Heart left ventricle (tissue), 16 donors: ENCODE results near the gene SH3RF3. TPM values are rescaled to one million over a fixed set of nuclear protein-coding genes. Genes with fewer than 3 reads are reported as not detected.

ENCODE experiments used
- ATAC-seq, 4 donors: fragments of 200-7000 bp; cut with Tn5 transposase; one replicate each; pipeline ENCODE4 v1.9.1; 2020 to 2022; ENCODE audit warnings: moderate library complexity in 4 of 4, mild to moderate bottlenecking in 3 of 4, moderate number of reproducible peaks in 1 of 4
- DNase-seq, 5 donors: peaks; one replicate each; pipeline ENCODE4 v3.0.0-alpha.2; 2020
- H3K27ac ChIP-seq, 12 donors: fragments of 200-600 bp; sonication (generic) in 4 of 12; one replicate each; pipeline versions ENCODE4 v1.5.0 to v1.8.0; 2016 to 2022; ENCODE audit warnings: mild to moderate bottlenecking in 2 of 12
- H3K27me3 ChIP-seq, 9 donors: fragments of 200-600 bp; sonication (generic) in 2 of 9; one replicate each; pipeline versions ENCODE4 v1.5.1 to v1.8.0; 2016 to 2022; ENCODE audit warnings: mild to moderate bottlenecking in 3 of 9
- H3K36me3 ChIP-seq, 9 donors: fragments of 200-600 bp; sonication (generic) in 2 of 9; one replicate each; pipeline versions ENCODE4 v1.5.0 to v1.8.0; 2018 to 2022; ENCODE audit warnings: mild to moderate bottlenecking in 2 of 9
- H3K4me1 ChIP-seq, 12 donors: fragments of 200-600 bp; sonication (generic) in 4 of 12; one replicate each; pipeline versions ENCODE4 v1.5.0 to v1.8.0; 2016 to 2022; ENCODE audit warnings: mild to moderate bottlenecking in 3 of 12
- H3K4me3 ChIP-seq, 12 donors: fragments of 200-600 bp; sonication (generic) in 4 of 12; one replicate each; pipeline versions ENCODE4 v1.5.0 to v1.8.0; 2017 to 2022; ENCODE audit warnings: mild to moderate bottlenecking in 9 of 12, moderate library complexity in 4 of 12
- H3K9me3 ChIP-seq, 12 donors: fragments of 200-600 bp; sonication (generic) in 4 of 12; one replicate each; pipeline versions ENCODE4 v1.5.0 to v1.8.0; 2016 to 2022; ENCODE audit warnings: mild to moderate bottlenecking in 1 of 12
- CTCF ChIP-seq, 12 donors: fragments of 200-600 bp; sonication (generic) in 4 of 12; IDR thresholded peaks; one replicate each; pipeline versions ENCODE4 v1.5.0 to v1.8.0; 2018 to 2022; ENCODE audit warnings: antibody characterized with exemption in 12 of 12, mild to moderate bottlenecking in 5 of 12
- POLR2A ChIP-seq, 2 donors: fragments of 450-650 bp; IDR thresholded peaks; one replicate each; pipeline ENCODE4 v1.6.1; 2017; ENCODE audit warnings: antibody characterized with exemption in 2 of 2, mild to moderate bottlenecking in 2 of 2, moderate library complexity in 2 of 2
- WGBS, 4 donors: extraction: QIAGEN DNeasy Blood & Tissue Kit in 2 of 4; methylation state at CpG; one replicate each; pipeline versions ENCODE4 v1.1.5 to v1.1.7; 2013 to 2018; 5-methylcytosine and 5-hydroxymethylcytosine counted together
- intact Hi-C, 10 donors: fragments of 100-400 bp; cut with DNase I; formaldehyde crosslinking; loops; one replicate each; pipeline versions ENCODE4 v1.11.1 to v1.14.2; 2022
- long read RNA-seq, 3 donors: library from polyadenylated mRNA; unstranded; transcript quantifications; one replicate each; pipeline ENCODE4 v2.0.0, GENCODE V29; 2020 to 2021
- polyA plus RNA-seq, 2 donors: library from polyadenylated mRNA; stranded (reverse); fragments of 200-250 nt; gene quantifications; one replicate each; pipeline ENCODE4 v1.2.3, GENCODE V29; 2013
- total RNA-seq, 9 donors: library from RNA; depleted of rRNA in 2 of 9; stranded (reverse); fragments of >200 nt in 2 of 9; fragmentation: NEBNext Ultra II Directional in 3 of 9; extraction: Animal tissue kit (Norgen Biotek cat#: 25700) in 3 of 9; gene quantifications; one replicate each; pipeline versions ENCODE4 v1.1.0 to v1.2.4, GENCODE V29; 2016 to 2023
- donor health status: ischemic (EF 13 %, LVEDD 7.1; RV severe dilation, severe dysfunction).
- donor health status: healthy with polysubstance abuse.
- donor health status: DM: no; HTN: yes; CAD: no.
- donor health status: DM: no; HTN: no; CAD: no.
- donor health status: ischemic (EF 25% LVEDD 6.9; RV normal size, moderate dysfunction).
- donor health status: ischemic (EF 25% LVEDD 5.7; RV mildly dilated, moderate dysfunction).
- donor health status: healthy.
- donor health status: DM: yes; HTN: yes; CAD: no.
- donor health status: ischemic (EF 35%, LVEDD 5.7; RV mildly dilated, moderate dysfunction).
- donor health status: nonischemic (EF 11% LVEDD 7.7; RV severe dilation, severe dysfunction).
- donor health status: DM: yes; HTN: yes; CAD: no.
- donor health status: PGD.
- donor health status: ischemic (EF 29% LVEDD 5.4; RV normal size, mild dysfunction).
- donor health status: nonischemic (EF 23%, LVEDD 6.1; RV moderate dilation, normal function).

Gene SH3RF3
- total RNA-seq (10 to 100 TPM in 4 of 9 donors, 1 to 10 TPM in 5; 5.3 to 13.3 (median 7.9) TPM), polyA plus RNA-seq (10 to 100 TPM in 1 of 2 donors, 1 to 10 TPM in 1; 5.2 to 15.7 TPM)
- long read RNA-seq, donor 1, partial matches to known transcripts: 12 of 18 reads
- long read RNA-seq, donor 1, other reads (novel, unspliced or antisense): 6 of 18 reads
- long read RNA-seq, donor 2, partial matches to known transcripts: 13 of 15 reads
- long read RNA-seq, donor 2, other reads (novel, unspliced or antisense): 2 of 15 reads
- long read RNA-seq, donor 3, partial matches to known transcripts: 26 of 28 reads
- long read RNA-seq, donor 3, other reads (novel, unspliced or antisense): 2 of 28 reads

- peaks cover 0 to 15% (median 0%) of the 10 kb centered on the region in 9 donors for H3K27me3 ChIP-seq
- 0 to 1% (median 0%) methylated on average over 21 to 85 of the region's 85 CpGs for WGBS, 4 donors
- peak within 1 kb of the TSS; percentile 64 to 80 (median 73) for H3K4me3 ChIP-seq
- H3K4me1 ChIP-seq: peaks cover 0 to 35% (median 18%) of the 10 kb centered on the region in 12 donors
- intact Hi-C loops: loop anchor here in 9 of 10 donors (1.0 to 10.0 kb wide), 15 partner anchors 34 to 484 kb away; partner anchors contain the start of genes SEPTIN10 (in 1 of the 9) and SOWAHC (in 1 of the 9)
- H3K36me3 ChIP-seq: no peaks in the 10 kb centered on the region
- no peaks in the 10 kb centered on the region for H3K9me3 ChIP-seq
- H3K27ac ChIP-seq: peak within 1 kb of the TSS; percentile 55 to 86 (median 78)
- TF ChIP-seq POLR2A (IDR thresholded peaks at IDR 0.05): no peak
- DNase-seq: peak; percentile 59 to 82 (median 68)
- peak in 3 of 4 donors; percentile 44 to 56 (median 52) for ATAC-seq
Observed at GRCh38 chr2:109128616-109129355, at the start of gene SH3RF3. Gene SH3RF3 (plus strand): TSS chr2:109129205.

- Histone ChIP-seq H3K4me3 (no peak overlapping the region), H3K27me3 (peaks cover 0 to 5% (median 0%) of the 10 kb centered on the region in 9 donors), H3K9me3 (no peaks in the 10 kb centered on the region), H3K27ac (no peak overlapping the region), H3K4me1 (no peaks in the 10 kb centered on the region), H3K36me3 (no peaks in the 10 kb centered on the region)
- DNase-seq: no peak
- peak in 1 of 4 donors; percentile 13 for ATAC-seq
- WGBS, 4 donors: 77 to 81% (median 79%) methylated on average over 6 of the region's 6 CpGs
- TF ChIP-seq POLR2A (IDR thresholded peaks at IDR 0.05) (no peak), CTCF (IDR thresholded peaks at IDR 0.05) (no peak)
- intact Hi-C loops: no loop called here
Observed at GRCh38 chr2:109079590-109079989, 49.4 kb upstream of the SH3RF3 start.

GRCh38 chr2:109080109-109080508 is 48.9 kb upstream of the SH3RF3 start:
- WGBS, 4 donors: 72 to 83% (median 79%) methylated on average over 6 of the region's 6 CpGs
- no peak for DNase-seq
- Histone ChIP-seq H3K4me3 (no peak overlapping the region), H3K27me3 (peaks cover 0 to 5% (median 0%) of the 10 kb centered on the region in 9 donors), H3K36me3 (no peaks in the 10 kb centered on the region), H3K4me1 (no peaks in the 10 kb centered on the region), H3K9me3 (no peaks in the 10 kb centered on the region), H3K27ac (no peak overlapping the region)
- TF ChIP-seq POLR2A (IDR thresholded peaks at IDR 0.05) (no peak), CTCF (IDR thresholded peaks at IDR 0.05) (no peak)
- intact Hi-C loops: no loop called here
- ATAC-seq: no peak

- peaks cover 0 to 5% (median 0%) of the 10 kb centered on the region in 9 donors for H3K27me3 ChIP-seq
- TF ChIP-seq POLR2A (IDR thresholded peaks at IDR 0.05): no peak
- no peak for TF ChIP-seq CTCF (IDR thresholded peaks at IDR 0.05)
- H3K27ac ChIP-seq: no peak overlapping the region
- intact Hi-C loops: no loop called here
- H3K9me3 ChIP-seq: no peaks in the 10 kb centered on the region
- no peaks in the 10 kb centered on the region for H3K36me3 ChIP-seq
- H3K4me1 ChIP-seq: no peaks in the 10 kb centered on the region
- 67 to 77% (median 69%) methylated on average over 3 of the region's 3 CpGs for WGBS, 4 donors
- ATAC-seq: no peak
- H3K4me3 ChIP-seq: no peak overlapping the region
- no peak for DNase-seq
Observed at GRCh38 chr2:109080757-109081156, 48.2 kb upstream of the SH3RF3 start.
